Right atrium auricular region (tissue), 2 donors: ENCODE data around the gene LCE1D. TPM values are rescaled to one million over a fixed set of nuclear protein-coding genes. Genes with fewer than 3 reads are reported as not detected.

Source experiments
- DNase-seq: peaks from one replicate; pipeline ENCODE4 v3.0.0-alpha.2; 2019; ENCODE audit warnings: low spot score
- H3K27ac ChIP-seq, 2 donors: fragments of 200-600 bp; sonication (generic); 1 replicate in 1 of 2; 2 replicates in 1 of 2; pipeline ENCODE4 v1.5.1; 2016 to 2019
- H3K27me3 ChIP-seq, 2 donors: fragments of 200-600 bp; sonication (generic); one replicate each; pipeline versions ENCODE4 v1.5.1 to v1.6.0; 2017 to 2019
- H3K36me3 ChIP-seq: fragments of 200-600 bp; sonication (generic); one replicate; pipeline ENCODE4 v1.5.1; 2016
- H3K4me1 ChIP-seq, 2 donors: fragments of 200-600 bp; sonication (generic); one replicate each; pipeline versions ENCODE4 v1.5.1 to v1.6.0; 2017 to 2019
- H3K4me3 ChIP-seq, 2 donors: fragments of 200-600 bp; sonication (generic); 1 replicate in 1 of 2; 2 replicates in 1 of 2; pipeline ENCODE4 v1.5.1; 2017 to 2019; ENCODE audit warnings: mild to moderate bottlenecking in 1 of 2, moderate library complexity in 1 of 2
- H3K9me3 ChIP-seq, 2 donors: fragments of 200-600 bp; sonication (generic); one replicate each; pipeline ENCODE4 v1.5.1; 2019
- CTCF ChIP-seq, 2 donors: fragments of 200-600 bp; sonication (generic); IDR thresholded peaks; one replicate each; pipeline ENCODE4 v1.5.1; 2019; ENCODE audit warnings: antibody characterized with exemption in 2 of 2
- total RNA-seq, 2 donors: library from RNA; depleted of rRNA; stranded (reverse); fragments of >200 nt; gene quantifications; one replicate each; pipeline ENCODE4 v1.1.0, GENCODE V29; 2016

Gene LCE1D
- total RNA-seq, 2 donors from 2014 or later, result not detected

- Histone ChIP-seq H3K4me3 (no peak overlapping the region), H3K9me3 (no peaks in the 10 kb centered on the region), H3K4me1 (no peaks in the 10 kb centered on the region), H3K27me3 (no peaks in the 10 kb centered on the region), H3K27ac (no peak overlapping the region), H3K36me3 (no peaks in the 10 kb centered on the region)
- DNase-seq, result no peak
- TF ChIP-seq CTCF (IDR thresholded peaks at IDR 0.05), result no peak
Measured at GRCh38 chr1:152770411-152770810, 26.1 kb upstream of the LCE1D start.

- no peaks in the 10 kb centered on the region for H3K27me3 ChIP-seq
- H3K4me3 ChIP-seq, result no peak within 1 kb of the TSS
- no peaks in the 10 kb centered on the region for H3K4me1 ChIP-seq
- H3K9me3 ChIP-seq, result no peaks in the 10 kb centered on the region
- no peak for TF ChIP-seq CTCF (IDR thresholded peaks at IDR 0.05)
- no peak for DNase-seq
- no peaks in the 10 kb centered on the region for H3K36me3 ChIP-seq
- no peak within 1 kb of the TSS for H3K27ac ChIP-seq
Measured at GRCh38 chr1:152774875-152775274, 21.6 kb upstream of the LCE1D start, which contains the start of gene LCE1F. Gene LCE1F (plus strand): TSS chr1:152775140. CDS start chr1:152776372, 1,232 bp downstream.

- Histone ChIP-seq H3K27ac (no peak overlapping the region), H3K4me3 (no peak overlapping the region), H3K9me3 (no peaks in the 10 kb centered on the region), H3K4me1 (no peaks in the 10 kb centered on the region), H3K36me3 (no peaks in the 10 kb centered on the region), H3K27me3 (no peaks in the 10 kb centered on the region)
- no peak for DNase-seq
- TF ChIP-seq CTCF (IDR thresholded peaks at IDR 0.05), result no peak
Measured at GRCh38 chr1:152776361-152776760, 20.2 kb upstream of the LCE1D start.

GRCh38 chr1:152777510-152778137 lies 18.9 kb upstream of the LCE1D start:
- Histone ChIP-seq H3K4me3 (no peak overlapping the region), H3K4me1 (no peaks in the 10 kb centered on the region), H3K27ac (no peak overlapping the region), H3K9me3 (no peaks in the 10 kb centered on the region), H3K27me3 (no peaks in the 10 kb centered on the region), H3K36me3 (no peaks in the 10 kb centered on the region)
- no peak for DNase-seq
- TF ChIP-seq CTCF (IDR thresholded peaks at IDR 0.05), result no peak

GRCh38 chr1:152783095-152783494 lies 13.4 kb upstream of the LCE1D start:
- no peak for TF ChIP-seq CTCF (IDR thresholded peaks at IDR 0.05)
- Histone ChIP-seq H3K27me3 (no peaks in the 10 kb centered on the region), H3K9me3 (no peaks in the 10 kb centered on the region), H3K4me3 (no peak overlapping the region), H3K4me1 (no peaks in the 10 kb centered on the region), H3K36me3 (no peaks in the 10 kb centered on the region), H3K27ac (no peak overlapping the region)
- no peak for DNase-seq

GRCh38 chr1:152786077-152786476 lies 10.4 kb upstream of the LCE1D start, which contains the start of gene LCE1E:
Gene LCE1E (plus strand): TSS chr1:152786257. CDS start chr1:152787300, 1,043 bp downstream.
- no peaks in the 10 kb centered on the region for H3K4me1 ChIP-seq
- no peak within 1 kb of the TSS for H3K4me3 ChIP-seq
- no peak for DNase-seq

More at GRCh38 chr1:152786077-152786476, 10.4 kb upstream of the LCE1D start, which contains the start of gene LCE1E:
- no peak for TF ChIP-seq CTCF (IDR thresholded peaks at IDR 0.05)
- H3K9me3 ChIP-seq, result no peaks in the 10 kb centered on the region
- H3K27ac ChIP-seq, result no peak within 1 kb of the TSS
- H3K27me3 ChIP-seq, result no peaks in the 10 kb centered on the region
- H3K36me3 ChIP-seq, result no peaks in the 10 kb centered on the region
